HG03280 (cell line): ENCODE measurements around the gene PRR33.
"Not testable (repeated sequence)": the region's sequence is repeated elsewhere in the genome, so short reads cannot be mapped to it uniquely, and the experiment has no call there.

Experiments used
- ATAC-seq: cut with Tn5 transposase; IDR thresholded peaks from one replicate; pipeline ENCODE4 v1.9.1; 2021; ENCODE audit warnings: mild to moderate bottlenecking, moderate library complexity; ENCODE audit not compliant: unreplicated experiment

Gene PRR33

DNA sequence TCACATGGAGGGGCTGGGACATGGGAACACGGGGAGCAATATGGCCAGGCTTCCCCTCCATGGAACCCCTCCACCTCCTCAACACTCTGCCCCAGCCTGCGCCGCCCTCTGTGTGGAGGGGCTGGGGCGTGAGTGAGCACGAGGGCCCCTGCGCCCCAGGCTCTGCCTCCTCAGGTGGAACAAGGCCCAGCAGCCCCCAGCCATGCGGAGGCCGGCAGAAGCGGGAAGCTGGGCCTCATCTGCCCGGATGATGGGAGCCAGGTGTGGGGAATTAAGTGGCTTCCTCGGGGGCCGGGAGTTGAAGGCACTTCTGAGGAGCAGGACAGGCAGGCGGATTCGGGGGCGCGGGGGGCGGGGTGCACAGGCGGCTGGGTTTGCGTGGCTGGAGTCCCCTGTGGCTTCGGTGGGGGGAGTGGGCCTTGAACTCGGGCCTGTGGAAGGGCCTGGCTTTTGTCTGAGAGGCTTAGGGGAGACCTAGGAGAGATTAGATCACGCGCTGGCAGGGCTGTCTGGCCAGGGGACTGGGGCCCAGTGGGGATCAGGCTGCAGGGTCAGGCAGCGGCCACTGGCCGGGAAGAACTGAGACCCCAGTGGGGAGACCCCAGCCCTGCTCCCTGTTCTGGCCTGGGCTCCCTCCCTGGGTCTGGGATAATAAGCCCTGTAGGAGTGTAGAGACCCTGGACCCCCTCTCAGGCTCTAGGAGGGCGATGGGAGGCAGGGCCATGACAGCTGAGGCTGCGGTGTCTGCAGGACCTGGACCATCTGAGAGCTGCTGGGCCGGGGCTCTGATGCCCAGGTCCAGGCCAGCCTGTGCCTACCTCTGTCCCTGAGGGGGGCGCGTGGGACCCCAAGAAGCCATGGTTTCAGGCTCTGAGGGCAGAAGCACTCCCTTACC is 13.3 kb downstream of the PRR33 start:
- ATAC-seq, result no peak

DNA sequence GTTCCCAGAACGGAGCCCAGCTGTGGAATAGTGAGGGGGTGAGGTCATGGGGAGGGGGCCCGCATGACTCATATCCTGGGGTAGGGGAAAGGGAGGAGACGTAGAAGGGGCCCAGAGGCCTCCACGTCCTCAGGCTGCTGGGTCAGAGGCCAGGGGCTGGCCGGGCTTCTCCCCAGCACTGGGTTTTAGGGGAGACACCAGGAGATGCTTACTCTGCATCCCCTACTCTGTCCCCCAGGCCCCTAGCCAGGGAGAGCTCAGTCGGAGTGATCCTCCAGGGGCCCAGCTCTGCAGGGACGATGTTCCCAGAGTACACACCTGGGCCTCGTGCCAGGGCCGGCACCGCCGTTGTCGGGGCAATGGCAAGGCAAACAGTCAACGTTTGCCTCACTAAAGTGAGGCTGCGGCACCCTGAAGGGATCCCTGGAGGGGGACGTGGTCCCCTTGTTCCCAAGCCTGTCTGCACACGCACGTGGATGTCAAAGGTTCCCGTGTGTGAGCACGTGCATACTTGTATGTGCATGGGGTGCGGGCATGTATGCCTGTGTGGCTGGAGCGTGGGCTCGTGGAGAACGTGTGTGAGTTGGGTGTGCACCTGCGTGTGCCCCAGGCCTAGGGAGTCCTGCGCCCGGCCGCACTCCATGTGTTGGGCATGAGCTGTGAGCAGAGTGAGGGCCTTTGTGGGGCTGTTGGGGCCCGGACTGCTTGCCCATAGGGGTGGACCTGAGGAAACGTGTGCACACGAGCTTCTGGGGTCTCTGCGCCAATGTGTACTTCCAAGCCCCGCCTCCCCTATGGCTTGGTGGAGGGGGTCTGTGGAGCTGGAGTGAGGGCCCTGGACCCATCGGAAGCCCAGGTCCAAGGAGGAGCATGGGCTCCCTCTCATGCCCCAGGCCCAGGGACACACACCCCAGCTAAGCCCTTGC is 14.2 kb downstream of the PRR33 start:
- no peak for ATAC-seq

DNA sequence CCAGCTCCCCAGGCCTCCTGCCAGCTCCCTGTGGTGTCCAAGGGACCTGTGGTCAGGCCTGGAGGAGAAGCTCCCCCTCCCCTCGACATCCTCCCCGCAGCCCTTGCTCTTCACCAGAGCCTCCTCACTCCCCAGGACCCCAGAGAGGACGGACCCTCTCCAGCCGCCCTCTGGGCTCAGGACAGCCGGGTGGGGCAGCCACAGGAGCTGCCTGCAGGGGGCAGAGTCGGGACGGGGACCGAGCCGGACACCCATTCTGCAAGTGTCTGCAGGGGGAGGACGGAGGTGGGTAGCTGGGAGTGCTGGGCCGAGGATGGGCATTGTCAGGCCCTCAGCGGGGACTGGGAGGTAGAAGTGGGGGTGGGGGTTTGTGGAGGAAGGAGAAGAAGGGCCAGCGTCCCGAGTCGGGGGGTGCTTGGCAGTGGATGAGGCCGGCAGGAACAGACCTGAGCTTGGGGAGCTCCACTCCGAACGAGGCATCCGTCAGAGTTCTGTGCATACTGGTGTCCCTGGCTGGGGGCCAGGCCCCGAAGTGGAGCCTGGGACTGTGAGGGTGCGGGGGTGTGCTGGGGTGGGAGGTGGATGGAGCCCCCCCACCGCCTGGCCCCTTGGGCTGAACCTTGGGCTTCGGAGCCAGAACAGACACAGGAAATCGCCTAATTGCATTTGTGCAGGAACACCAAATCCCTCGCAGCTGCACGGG is 15.2 kb downstream of the PRR33 start:
- ATAC-seq, result no peak

DNA sequence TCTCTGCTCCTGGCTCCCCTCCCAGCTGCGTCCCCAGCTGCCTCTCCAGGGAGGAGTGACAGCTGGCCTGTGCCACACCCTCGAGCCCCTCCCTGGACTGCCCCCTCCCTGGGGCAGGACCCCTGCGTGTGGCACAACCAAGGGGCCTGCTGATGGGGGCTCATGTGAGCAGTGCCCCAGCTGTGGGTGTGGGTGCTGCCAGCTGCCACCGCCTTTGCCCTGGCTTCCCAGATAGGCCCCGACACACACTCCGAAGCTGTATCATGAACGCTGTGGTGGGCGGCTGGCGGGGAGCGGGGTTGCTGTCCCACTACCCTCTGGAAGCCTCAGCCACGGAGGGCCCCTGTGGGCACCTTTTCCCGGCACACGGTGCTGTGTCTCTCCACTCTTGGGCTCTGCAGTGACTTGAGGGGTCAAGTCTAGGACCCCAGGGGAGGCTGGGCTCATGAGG is 15.8 kb downstream of the PRR33 start:
- ATAC-seq, result not testable (repeated sequence)

DNA sequence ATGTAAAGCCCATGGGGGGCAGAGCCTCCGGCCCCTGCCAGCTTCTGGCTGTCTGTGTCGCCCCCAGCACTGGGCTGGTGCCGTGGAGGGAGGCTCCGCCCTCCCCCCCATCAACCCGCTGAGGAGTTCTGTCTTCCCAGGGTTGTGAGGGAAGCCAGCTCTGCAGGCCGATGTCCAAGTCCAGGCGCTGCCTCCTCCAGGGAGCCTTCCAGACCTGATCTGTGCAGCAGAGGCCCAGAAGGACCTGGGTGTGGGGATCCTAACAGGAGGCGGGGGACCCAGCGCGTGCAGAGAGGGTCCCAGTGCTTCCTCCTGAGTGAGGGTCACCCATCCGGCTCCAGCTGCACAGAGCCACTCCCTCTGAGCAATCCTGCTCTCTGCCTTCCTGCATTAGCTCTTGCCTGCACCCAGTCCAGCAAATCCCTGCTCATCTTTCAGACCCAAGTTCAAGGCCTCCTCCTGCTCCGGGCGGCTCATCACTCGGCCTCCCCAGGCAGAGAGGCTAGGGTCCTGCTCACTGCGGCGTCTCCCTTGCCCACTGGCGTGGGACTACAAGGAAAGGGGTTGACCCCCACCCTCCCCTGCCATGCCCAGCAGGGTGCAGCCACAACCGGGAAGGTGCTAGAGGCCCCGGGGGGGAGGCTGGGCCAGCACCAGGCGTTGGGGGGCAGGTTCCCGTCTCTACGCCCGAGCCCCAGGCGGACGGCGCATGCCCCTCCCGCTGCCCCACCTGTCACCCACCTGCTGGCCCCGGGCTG is 16.4 kb downstream of the PRR33 start:
- ATAC-seq, result no peak

DNA sequence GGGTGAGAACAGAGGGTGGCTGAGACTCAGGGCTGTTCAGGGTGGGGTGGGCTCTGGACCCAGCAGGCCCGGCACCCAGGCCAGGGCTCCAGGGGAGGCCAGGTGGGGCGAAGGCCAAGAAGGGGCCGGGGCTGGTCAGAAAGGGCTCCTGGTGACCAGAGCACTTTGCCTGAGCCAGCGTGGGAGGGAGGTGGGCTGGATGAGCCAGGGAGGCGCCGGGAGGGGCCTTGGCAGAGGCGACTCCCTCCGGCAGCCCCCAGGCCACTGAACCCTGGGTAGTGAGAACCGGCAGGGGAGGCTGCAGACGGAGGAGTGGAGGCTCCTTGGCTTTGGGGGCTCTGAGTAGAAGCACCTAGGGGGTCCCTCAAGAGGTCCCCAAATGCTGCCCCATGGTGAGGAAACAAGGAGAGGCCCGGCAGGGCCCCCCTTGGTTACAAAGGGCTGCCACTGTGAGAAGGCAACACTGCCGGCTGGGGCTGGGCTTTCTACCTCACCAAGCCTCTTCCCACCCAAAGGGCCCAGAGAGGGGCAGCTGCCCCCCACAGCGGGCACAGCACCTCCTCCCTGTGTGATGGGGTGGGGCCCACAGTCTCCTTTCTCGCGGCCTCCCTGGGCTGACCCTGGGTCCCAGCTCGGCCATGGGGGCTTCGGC is 17.1 kb downstream of the PRR33 start:
- not testable (repeated sequence) for ATAC-seq

DNA sequence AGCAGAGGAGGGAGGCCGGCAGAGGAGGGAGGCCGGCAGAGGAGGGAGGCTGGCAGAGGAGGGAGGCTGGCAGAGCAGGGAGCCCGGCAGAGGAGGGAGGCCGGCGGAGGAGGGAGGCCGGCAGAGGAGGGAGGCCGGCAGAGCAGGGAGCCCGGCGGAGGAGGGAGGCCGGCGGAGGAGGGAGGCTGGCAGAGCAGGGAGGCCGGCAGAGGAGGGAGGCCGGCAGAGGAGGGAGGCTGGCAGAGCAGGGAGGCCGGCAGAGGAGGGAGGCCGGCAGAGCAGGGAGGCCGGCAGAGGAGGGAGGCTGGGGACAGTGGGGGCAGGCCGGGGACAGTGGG is 17.9 kb downstream of the PRR33 start:
- ATAC-seq, result not testable (repeated sequence)

DNA sequence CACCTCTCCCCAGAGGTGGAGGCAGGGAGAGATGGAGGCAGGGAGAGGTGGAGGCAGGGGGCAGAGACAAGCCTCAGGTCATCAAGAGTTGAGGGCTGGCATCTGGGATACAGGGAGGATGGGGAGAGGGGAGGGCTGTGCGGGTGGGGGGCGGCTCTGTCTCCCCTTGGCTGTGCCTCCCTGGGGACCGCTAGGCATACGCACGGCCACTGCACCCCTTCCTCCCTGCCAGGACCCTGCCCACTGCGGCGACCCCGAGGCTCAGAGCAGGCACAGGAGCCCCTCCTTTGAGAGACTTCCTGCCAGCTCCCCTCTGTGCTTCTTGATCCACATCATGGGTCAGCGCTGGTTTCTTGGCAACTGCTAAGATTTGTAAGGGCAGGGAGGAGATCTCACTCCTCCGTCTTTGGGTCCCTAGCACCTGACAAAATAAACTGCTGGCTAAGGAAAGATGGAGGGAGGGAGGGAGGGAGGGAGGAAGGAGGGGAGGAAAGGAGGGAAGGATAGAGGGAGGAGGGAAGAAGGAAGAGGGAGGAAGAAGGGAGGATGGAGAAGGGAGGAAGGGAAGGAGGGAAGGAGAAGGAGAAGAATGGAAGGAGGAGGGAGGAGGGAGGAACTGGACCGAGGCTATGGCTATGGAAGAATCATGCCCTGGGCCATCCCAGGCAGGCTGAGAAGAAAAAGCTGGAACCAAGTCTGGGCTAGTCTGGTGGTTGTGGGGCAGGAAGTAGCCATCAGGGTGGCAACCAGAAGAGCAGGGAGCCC is 18.5 kb downstream of the PRR33 start:
- no peak for ATAC-seq

DNA sequence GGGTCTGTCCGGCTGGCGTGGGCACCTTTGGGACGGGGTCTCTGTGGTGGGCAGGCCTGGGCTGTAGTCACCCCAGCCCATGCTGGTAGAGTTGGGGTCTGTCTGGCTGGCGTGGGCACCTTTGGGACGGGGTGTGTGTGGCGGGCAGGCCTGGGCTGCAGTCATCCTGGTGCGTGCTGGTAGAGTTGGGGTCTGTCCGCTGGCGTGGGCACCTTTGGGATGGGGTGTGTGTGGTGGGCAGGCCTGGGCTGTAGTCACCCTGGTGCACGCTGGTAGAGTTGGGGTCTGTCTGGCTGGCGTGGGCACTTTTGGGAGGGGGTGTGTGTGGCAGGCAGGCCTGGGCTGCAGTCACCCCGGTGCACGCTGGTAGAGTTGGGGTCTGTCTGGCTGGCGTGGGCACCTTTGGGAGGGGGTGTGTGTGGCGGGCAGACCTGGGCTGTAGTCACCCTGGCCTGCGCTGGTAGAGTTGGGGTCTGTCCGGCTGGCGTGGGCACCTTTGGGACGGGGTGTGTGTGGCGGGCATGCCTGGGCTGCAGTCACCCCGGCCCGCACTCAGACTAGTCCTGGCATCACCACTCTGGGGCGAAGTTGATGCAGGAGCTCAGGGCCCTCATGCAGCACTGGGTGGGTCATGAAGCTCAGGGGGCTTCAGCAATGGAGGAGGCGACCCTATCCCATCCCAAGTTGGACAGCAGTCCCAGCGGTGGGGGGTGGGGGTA is 19.3 kb downstream of the PRR33 start:
- ATAC-seq, result no peak

DNA sequence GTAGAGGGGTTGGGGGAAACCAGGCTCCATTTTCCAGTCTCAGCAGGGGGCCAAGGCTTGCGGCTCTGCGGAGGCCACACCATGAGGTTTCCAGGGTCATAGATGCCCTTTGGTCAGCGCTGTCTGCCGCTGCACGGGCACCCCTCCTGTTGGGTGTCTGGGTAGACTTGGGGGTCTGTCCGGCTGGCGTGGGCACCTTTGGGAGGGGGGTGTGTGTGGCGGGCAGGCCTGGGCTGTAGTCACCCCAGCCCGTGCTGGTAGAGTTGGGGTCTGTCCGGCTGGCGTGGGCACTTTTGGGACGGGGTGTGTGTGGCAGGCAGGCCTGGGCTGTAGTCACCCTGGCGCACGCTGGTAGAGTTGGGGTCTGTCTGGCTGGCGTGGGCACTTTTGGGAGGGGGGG is 20.2 kb downstream of the PRR33 start:
- no peak for ATAC-seq

DNA sequence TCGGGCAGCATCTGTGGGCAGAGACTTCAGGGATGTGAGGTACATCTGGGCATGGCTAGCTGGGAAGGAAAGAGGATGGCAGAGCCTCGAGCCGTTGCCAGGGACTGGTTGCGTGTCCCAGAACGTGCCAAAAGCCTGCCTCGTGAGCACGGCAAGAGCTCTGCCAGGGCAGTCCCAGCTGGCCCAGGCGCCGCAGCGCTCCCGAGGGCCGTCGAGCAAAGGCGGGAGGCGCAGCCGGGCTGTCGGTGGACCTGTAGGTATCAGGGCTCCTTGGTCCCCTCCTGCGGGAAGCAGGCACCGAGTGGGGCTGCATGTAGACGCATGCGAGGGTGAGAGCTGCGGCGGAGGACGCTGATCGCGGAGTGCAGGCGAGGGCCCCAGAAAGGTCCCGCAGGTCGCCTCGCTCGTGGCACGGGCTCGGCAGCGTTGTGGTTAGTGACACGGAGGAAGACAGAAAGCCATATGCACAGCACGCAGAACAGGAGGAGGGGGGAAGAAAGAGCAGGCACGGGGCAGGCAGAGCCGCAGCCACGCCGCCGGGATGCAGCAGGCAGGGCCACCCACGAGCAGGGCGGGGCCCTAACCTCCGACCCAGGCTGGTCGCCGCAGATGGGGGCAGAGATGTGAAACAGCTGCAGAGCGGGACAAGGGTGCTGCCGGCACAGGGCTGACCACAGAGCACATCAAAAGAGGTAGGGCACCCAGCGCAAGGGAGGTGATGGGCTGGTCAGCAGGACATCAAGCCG is 20.8 kb downstream of the PRR33 start:
- ATAC-seq, result no peak

DNA sequence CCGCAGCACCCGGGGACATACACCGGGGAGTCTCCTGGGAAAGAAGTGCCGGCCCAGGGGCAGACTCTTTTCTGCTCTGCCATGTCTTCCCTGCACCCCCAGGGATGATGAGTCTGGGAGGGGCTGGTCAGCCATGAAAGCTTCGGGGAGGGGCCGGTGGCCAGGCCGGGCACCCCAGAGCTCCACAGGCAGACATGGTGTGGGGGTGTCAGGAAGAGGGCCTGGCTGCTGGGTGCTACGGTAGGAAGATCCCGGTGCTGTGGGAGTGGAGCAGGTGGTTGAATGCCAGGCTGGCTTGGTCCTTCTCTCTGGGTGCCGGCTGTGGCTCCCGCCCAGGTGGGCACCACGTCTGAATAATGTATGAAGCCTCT is 21.4 kb downstream of the PRR33 start:
- no peak for ATAC-seq

DNA sequence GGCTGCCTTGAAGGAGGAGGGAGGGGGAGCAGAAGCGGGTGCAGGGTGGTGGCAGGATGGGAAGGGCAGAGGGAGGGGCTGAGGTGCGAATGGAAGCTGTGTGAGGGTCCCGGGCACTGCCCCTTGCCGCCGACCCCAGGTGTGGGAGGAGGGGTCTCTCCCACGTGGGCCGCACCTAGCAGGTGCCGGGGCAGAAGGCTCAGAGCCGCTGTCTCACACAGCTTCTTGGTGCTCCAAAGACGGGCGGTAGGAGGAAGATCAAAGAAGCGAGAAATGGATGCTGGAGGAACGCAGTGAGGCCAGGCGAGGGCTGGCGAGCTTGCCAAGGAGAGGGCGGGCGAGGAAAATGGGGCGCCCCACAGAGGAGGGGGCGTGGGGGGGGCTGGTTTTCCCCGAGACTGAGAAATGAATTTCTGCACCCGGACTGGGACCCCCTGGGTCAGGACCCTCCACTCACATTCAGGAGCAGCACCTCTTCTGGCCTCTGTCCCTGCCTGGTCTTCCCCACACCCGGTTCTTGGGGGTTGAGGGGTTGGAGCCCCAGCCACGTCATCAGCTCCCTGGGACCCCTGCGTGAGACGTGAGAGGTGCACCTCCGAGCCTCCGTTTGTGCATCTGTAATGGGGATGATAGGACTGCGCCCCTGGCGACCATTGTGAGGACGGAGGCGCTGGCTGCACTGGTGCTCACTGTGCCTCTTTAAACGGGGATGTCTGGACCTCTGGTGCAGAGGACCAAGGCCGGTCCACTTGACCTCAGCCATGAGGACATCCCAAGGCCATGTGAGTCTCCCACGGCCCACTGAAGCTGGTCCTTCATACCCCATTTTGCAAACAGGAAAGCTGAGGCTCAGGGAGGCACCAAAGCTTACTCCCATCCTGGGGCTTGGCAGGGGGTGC is 22.0 kb downstream of the PRR33 start:
- ATAC-seq, result no peak

DNA sequence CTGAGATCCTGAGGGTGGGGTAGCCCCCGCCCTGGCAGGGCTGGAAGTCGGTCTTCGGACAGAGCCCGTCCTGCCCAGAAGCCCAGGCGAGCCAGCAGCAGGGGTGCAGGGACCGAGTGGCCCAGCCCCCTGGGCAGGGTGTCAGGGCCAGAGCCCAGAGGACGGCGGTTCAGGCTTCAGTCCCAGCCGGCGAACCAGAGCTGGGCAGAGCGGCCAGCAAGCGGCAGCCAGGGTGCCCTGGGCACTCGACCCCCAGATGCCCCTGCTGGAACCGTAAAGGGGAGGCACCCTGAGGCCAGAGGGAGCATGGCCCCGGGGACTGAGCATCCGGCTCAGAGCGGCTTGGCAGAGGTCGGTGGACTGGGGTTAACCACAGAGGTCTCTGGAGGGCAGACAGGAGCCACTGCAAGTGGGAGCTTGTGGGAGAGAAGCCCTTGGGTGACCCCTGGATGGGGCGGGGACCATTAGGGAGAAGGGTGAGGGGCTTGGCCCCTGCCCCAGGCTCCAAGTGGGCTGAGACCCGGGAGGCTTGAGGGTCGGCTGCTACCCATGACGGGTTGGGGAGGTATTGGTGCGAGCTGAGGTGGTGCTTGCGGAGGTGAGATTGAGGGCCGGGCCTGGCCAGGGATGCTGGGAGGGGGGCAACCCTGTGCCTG is 22.9 kb downstream of the PRR33 start:
- no peak for ATAC-seq

DNA sequence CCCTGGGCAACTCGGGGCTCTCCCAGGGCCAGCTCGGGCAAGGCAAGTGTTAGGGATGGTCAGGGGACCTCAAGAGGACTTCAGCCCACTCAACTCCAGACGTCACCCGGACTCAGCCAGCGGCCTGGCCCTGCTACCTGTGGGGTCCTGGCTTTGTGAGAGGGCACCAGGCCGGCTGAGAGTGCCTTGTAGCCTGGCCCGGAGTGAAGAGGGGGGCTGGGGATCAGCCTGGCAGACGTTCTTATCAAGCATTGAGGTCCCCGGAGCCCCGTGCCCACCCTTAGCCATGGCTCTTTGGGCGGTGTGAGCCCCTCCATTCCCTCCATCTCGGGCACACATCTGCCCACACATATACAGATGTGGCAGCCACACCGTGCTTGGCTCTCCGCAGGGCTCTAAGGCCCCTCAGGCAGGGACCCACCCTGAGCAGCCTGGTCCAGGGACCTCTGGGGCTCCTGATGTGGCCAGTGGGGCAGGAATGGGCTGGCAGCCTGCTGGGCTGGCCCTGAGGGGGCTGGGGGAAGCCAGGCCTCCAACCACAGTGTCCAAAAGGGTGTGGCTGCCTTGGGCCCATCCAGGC is 23.5 kb downstream of the PRR33 start:
- ATAC-seq, result no peak

DNA sequence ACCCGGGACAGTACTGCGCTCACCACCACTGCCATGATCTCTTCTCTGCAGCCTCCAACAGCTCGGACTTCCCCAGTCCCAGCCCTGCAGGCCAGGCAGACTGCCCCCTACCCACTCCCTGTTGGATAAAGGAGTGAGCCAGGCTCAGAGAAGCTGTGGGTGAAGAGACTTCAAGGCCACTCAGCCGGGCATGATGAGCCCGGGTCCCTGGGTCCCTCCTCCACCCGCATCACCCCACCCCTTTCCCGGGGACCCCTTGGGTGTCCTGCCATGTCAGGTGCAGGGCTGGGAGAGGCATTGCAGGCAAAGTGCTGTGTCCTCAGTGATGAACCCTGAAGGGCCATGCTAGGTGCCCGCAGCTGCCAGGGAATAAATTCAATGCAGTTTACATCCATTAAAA is 24.3 kb downstream of the PRR33 start:
- ATAC-seq, result no peak
